ENCODE results near the gene IRF2BP1. TPM values are rescaled to one million over a fixed set of nuclear protein-coding genes. Genes with fewer than 3 reads are reported as not detected.

The IRF2BP1 gene
- total RNA-seq, 4 donors from 2014 or later, result 24.7 to 36.9 (median 30.7) TPM

DNA sequence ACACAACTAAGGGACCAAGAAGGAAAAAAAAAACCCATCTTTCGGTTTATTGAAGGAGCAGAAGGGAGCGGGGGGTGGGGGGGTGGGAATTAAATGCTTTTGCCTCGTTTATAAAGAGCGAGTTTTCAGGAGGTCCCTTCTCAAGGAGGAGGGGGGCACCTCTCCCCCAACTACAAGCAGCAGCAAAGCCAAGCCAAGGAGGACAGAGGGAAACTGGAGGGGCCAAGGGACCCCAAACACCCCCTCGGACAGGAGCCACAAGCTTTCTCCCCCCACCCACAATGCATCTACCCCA lies 2.4 kb downstream of the IRF2BP1 start:
- 29% methylated on average over 5 of the region's 5 CpGs for WGBS
- Histone ChIP-seq H3K9me3 (no peaks in the 10 kb centered on the region), H3K4me1 (peaks cover 46% of the 10 kb centered on the region), H3K27ac (no peak overlapping the region), H3K36me3 (no peaks in the 10 kb centered on the region), H3K4me3 (peak overlapping the region; percentile 42), H3K27me3 (no peaks in the 10 kb centered on the region)
- no peak for DNase-seq (ENCODE audit: low spot score in 2 of 2)
- TF ChIP-seq POLR2AphosphoS5 (IDR thresholded peaks at IDR 0.05) (no peak), EP300 (IDR thresholded peaks at IDR 0.05) (no peak), POLR2A (IDR thresholded peaks at IDR 0.05) (no peak)
- TF ChIP-seq, protein P1, sequence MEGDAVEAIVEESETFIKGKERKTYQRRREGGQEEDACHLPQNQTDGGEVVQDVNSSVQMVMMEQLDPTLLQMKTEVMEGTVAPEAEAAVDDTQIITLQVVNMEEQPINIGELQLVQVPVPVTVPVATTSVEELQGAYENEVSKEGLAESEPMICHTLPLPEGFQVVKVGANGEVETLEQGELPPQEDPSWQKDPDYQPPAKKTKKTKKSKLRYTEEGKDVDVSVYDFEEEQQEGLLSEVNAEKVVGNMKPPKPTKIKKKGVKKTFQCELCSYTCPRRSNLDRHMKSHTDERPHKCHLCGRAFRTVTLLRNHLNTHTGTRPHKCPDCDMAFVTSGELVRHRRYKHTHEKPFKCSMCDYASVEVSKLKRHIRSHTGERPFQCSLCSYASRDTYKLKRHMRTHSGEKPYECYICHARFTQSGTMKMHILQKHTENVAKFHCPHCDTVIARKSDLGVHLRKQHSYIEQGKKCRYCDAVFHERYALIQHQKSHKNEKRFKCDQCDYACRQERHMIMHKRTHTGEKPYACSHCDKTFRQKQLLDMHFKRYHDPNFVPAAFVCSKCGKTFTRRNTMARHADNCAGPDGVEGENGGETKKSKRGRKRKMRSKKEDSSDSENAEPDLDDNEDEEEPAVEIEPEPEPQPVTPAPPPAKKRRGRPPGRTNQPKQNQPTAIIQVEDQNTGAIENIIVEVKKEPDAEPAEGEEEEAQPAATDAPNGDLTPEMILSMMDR (IDR thresholded peaks at IDR 0.05), result no peak

DNA sequence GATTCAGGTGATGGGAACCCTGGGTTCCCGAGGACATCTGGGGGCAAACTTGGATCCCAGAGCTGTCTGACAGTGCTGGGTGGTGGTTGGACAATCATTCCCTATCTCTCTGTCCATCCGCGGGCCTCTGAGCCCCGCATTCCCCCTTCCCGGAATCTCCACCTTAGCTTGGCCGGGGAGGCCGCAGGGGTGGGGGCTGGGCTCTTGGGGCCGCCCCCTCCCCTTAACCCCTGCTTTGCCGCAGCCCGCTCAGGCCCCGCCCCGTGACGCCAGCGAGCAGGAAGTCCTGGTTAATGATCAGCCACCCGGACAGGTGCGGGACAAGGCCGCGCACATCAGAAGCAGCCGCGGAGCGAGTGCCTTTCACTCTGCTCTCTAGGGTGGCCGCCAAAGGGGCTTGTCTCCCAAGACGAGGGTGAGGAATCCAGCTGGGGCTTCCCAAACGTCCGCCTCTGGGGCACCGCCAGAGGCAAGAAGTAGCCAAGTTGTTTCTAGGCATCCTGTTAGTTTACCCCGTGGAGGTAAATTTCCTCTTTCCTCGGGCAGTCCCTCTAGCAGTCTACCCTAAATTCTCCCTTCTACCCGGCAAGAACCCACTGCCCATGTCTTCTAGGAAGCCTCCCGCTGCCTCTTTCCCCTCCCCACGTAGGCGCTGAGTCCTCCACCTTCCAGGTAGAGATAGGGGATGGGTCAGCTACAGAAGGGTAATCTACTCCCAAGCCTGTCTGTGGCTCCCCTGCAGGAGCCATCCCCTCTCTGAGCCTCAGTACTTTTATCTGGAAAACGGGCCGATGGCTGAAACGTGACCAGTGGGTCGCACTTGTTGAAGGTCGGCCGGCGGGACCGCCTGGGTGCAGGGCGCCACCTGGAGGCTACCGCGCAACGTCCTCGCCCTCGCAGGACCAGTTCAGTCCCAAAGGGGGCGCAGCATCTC lies 3.0 kb downstream of the IRF2BP1 start:
- H3K27ac ChIP-seq, result no peak overlapping the region
- H3K4me1 ChIP-seq, result peaks cover 51% of the 10 kb centered on the region
- DNase-seq (ENCODE audit: low spot score in 2 of 2), result peak in 1 of 2 donors; percentile 88
- no peaks in the 10 kb centered on the region for H3K27me3 ChIP-seq
- WGBS, result 17% methylated on average over 44 of the region's 47 CpGs
- H3K9me3 ChIP-seq, result no peaks in the 10 kb centered on the region
- no peaks in the 10 kb centered on the region for H3K36me3 ChIP-seq
- TF ChIP-seq, protein P1 (IDR thresholded peaks at IDR 0.05), result peak; percentile 93 to 95
- no peak for TF ChIP-seq POLR2A (IDR thresholded peaks at IDR 0.05)
- peak overlapping the region; percentile 42 for H3K4me3 ChIP-seq

DNA sequence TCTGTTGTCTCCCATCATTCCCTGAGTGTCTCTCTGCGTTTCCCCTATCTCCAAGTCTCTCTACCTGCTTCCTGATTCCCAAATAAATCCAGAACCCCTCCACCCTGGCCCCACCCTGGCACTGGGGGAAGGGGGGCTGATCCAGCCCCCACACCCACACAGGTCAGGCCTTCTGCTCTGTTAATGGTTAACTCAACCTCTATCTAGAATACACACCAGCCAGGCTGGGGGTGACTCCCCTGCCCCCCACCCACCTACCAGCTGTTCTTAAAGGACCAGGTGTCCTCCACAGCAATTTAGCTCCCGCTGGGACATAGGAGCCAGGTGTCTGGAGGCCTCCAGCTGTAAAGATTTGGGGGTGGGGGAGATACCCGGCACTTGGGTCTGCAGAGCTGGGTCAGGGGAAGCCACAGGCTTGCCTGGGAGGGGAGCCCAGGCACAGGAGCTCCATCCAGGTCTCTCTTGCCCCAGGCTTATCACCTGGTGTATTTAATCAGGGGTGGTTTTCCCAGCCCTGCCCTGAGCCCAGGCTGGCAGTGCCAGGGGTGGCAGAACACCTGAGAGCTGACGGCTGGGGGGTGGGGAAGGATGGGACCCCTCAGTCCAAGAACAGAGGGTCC lies 3.9 kb downstream of the IRF2BP1 start:
- 52% methylated on average over 3 of the region's 4 CpGs for WGBS
- no peaks in the 10 kb centered on the region for H3K27me3 ChIP-seq
- no peaks in the 10 kb centered on the region for H3K36me3 ChIP-seq
- no peak overlapping the region for H3K27ac ChIP-seq
- DNase-seq (ENCODE audit: low spot score in 2 of 2), result no peak
- no peak for TF ChIP-seq POLR2AphosphoS5 (IDR thresholded peaks at IDR 0.05)
- no peak for TF ChIP-seq POLR2A (IDR thresholded peaks at IDR 0.05)
- no peak for TF ChIP-seq EP300 (IDR thresholded peaks at IDR 0.05)
- TF ChIP-seq, protein P1 (IDR thresholded peaks at IDR 0.05), result no peak
- H3K4me1 ChIP-seq, result peaks cover 51% of the 10 kb centered on the region
- H3K4me3 ChIP-seq, result peak overlapping the region; percentile 42
- H3K9me3 ChIP-seq, result no peaks in the 10 kb centered on the region

DNA sequence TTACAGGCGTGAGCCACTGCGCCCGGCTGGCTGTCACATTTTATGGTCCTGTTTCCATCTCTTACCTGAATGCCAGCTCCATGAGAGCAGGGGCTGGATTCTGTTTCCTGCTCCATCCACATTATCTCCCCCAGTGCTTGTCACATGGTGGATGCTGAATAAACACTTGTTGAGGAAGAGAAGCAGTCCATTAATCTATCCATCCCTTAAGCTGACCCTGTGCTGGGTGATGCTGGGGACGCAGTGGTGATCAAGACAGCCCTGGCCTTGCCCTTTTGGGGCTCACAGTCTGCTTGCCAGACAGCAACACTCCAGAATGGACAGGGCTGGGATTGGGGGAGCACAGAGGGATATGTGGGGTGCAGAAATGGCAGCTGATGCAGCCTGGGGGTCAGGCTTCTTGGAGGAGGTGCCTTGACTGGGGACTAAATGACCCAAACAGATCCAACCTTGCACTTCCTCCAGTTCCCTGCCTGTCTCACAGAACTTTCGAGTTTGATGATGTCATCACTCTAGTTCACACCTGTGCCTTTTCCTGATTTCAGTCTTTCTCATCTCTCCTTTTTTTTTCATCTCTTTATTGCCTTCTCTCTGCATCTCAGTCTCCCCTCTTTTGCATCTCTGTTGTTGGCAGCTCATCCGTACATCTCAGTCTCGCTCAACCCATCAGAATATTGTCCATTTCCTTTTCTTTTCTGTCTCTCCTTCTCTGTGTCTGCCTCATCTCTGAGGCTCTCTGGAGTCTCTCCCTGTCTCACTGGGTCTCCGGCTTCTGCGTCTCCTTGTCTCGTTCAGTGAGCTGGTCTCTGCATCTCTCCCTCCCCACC lies 4.6 kb downstream of the IRF2BP1 start:
- Histone ChIP-seq H3K36me3 (no peaks in the 10 kb centered on the region), H3K4me3 (no peak overlapping the region), H3K27ac (no peak overlapping the region), H3K27me3 (no peaks in the 10 kb centered on the region), H3K4me1 (peaks cover 54% of the 10 kb centered on the region), H3K9me3 (no peaks in the 10 kb centered on the region)
- TF ChIP-seq, protein P1 (IDR thresholded peaks at IDR 0.05), result no peak
- no peak for TF ChIP-seq EP300 (IDR thresholded peaks at IDR 0.05)
- WGBS, result 83% methylated on average over 10 of the region's 10 CpGs
- no peak for DNase-seq (ENCODE audit: low spot score in 2 of 2)

DNA sequence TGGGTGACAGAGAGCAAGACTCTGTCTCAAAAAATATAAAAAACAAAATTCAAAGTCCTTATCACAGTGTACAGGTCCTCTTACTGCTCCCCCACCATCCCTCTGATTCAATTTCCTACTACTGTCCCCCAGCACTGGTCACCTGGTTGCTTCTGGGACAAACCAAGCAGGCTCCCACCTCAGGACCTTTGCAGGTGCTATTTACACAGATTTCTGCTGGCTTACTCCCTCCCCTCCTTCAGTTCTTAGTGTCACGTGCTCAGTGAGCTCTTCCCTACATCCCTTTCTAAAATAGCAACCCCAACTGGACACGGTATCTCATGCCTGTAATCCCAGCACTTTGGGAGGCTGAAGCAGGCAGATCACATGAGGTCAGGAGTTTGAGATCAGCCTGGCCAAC lies 6.0 kb downstream of the IRF2BP1 start:
- DNase-seq (ENCODE audit: low spot score in 2 of 2), result no peak
- Histone ChIP-seq H3K36me3 (no peaks in the 10 kb centered on the region), H3K4me1 (peaks cover 49% of the 10 kb centered on the region), H3K27me3 (no peaks in the 10 kb centered on the region), H3K27ac (no peak overlapping the region), H3K4me3 (no peak overlapping the region), H3K9me3 (no peaks in the 10 kb centered on the region)
- TF ChIP-seq POLR2AphosphoS5 (IDR thresholded peaks at IDR 0.05) (no peak), EP300 (IDR thresholded peaks at IDR 0.05) (no peak), POLR2A (IDR thresholded peaks at IDR 0.05) (no peak)
- TF ChIP-seq, protein P1 (IDR thresholded peaks at IDR 0.05), result no peak
- 77% methylated on average over 2 of the region's 2 CpGs for WGBS
